ENCODE results near the gene TXN2. TPM values are rescaled to one million over a fixed set of nuclear protein-coding genes. Genes with fewer than 3 reads are reported as not detected.

Gene TXN2
- total RNA-seq, 1 experiment from 2014 or later = 58.6 TPM

- H3K56ac ChIP-seq (ENCODE audit: insufficient read length, low read depth, low read length) = no peak overlapping the region
- H2BK5ac ChIP-seq (ENCODE audit: insufficient read length, low read length) = no peak overlapping the region
- no peak overlapping the region for H3K27ac ChIP-seq (ENCODE audit: insufficient read length, low read depth, low read length)
- no peaks in the 10 kb centered on the region for H3K79me2 ChIP-seq (ENCODE audit: insufficient read depth, low read length)
- no peaks in the 10 kb centered on the region for H3K23me2 ChIP-seq (ENCODE audit: insufficient read length, low read depth, low read length, poor library complexity, severe bottlenecking)
- DNase-seq = no peak
- no peak overlapping the region for H2BK15ac ChIP-seq (ENCODE audit: low read depth, low read length)
- H4K5ac ChIP-seq (ENCODE audit: insufficient read length, low read depth, low read length) = no peak overlapping the region
- no peak overlapping the region for H2AK5ac ChIP-seq (ENCODE audit: insufficient read length, low read length)
- no peaks in the 10 kb centered on the region for H3K9me3 ChIP-seq (ENCODE audit: control insufficient read depth, low read depth, low read length)
- TF ChIP-seq, protein P1, sequence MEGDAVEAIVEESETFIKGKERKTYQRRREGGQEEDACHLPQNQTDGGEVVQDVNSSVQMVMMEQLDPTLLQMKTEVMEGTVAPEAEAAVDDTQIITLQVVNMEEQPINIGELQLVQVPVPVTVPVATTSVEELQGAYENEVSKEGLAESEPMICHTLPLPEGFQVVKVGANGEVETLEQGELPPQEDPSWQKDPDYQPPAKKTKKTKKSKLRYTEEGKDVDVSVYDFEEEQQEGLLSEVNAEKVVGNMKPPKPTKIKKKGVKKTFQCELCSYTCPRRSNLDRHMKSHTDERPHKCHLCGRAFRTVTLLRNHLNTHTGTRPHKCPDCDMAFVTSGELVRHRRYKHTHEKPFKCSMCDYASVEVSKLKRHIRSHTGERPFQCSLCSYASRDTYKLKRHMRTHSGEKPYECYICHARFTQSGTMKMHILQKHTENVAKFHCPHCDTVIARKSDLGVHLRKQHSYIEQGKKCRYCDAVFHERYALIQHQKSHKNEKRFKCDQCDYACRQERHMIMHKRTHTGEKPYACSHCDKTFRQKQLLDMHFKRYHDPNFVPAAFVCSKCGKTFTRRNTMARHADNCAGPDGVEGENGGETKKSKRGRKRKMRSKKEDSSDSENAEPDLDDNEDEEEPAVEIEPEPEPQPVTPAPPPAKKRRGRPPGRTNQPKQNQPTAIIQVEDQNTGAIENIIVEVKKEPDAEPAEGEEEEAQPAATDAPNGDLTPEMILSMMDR (conservative IDR thresholded peaks at IDR 0.05) = no peak; the same call in 2 of the 3 replicates
- no peak overlapping the region for H3T11ph ChIP-seq (ENCODE audit: low read length)
- no peak overlapping the region for H3K4me2 ChIP-seq (ENCODE audit: insufficient read depth, insufficient read length, low read length)
- H3K4ac ChIP-seq (ENCODE audit: low read depth, low read length) = no peak overlapping the region
- no peak overlapping the region for H3K9ac ChIP-seq (ENCODE audit: extremely low read depth, insufficient read length, low read length)
- H3K4me1 ChIP-seq (ENCODE audit: insufficient read depth, low read length) = no peaks in the 10 kb centered on the region
- H3K27me3 ChIP-seq (ENCODE audit: insufficient read depth, low read length) = no peaks in the 10 kb centered on the region
- Mint-ChIP-seq H3K9me3 (no peaks in the 10 kb centered on the region; a peak in 1 of 5 replicates), H3K36me3 (ENCODE audit: insufficient read depth in 1 of 3, low read depth in 3 of 3) (no peaks in the 10 kb centered on the region), H3K4me3 (no peak overlapping the region), H3K4me1 (peaks cover 18 to 33% of the 10 kb centered on the region in 2 experiments), H3K27ac (no peak overlapping the region), H3K27me3 (ENCODE audit: low read depth) (no peaks in the 10 kb centered on the region)
- H3K14ac ChIP-seq (ENCODE audit: insufficient read depth, low read length) = no peak overlapping the region
- no peak overlapping the region for H2BK20ac ChIP-seq (ENCODE audit: low read depth, low read length, poor library complexity, severe bottlenecking)
- no peak overlapping the region for H2BK120ac ChIP-seq (ENCODE audit: low read depth, low read length, poor library complexity, severe bottlenecking)
- no peak overlapping the region for H3K23ac ChIP-seq (ENCODE audit: insufficient read length, low read depth, low read length)
- H4K20me1 ChIP-seq (ENCODE audit: control insufficient read depth, insufficient read depth, insufficient read length) = no peaks in the 10 kb centered on the region
- H3K18ac ChIP-seq (ENCODE audit: insufficient read length, low read depth, low read length) = no peak overlapping the region
- no CpG with 5 or more reads among the region's 16 CpGs for WGBS (ENCODE audit: extremely low coverage, insufficient read length, low lambda C conversion rate)
- H2BK12ac ChIP-seq (ENCODE audit: insufficient read length, low read depth, low read length) = no peak overlapping the region
- no peak overlapping the region for H4K8ac ChIP-seq (replicated peaks; ENCODE audit: insufficient read length, low read depth, low read length)
- H4K91ac ChIP-seq (ENCODE audit: insufficient read length, low read depth, low read length) = no peak overlapping the region
- no peak overlapping the region for H2AFZ ChIP-seq (ENCODE audit: low read length)
- no peaks in the 10 kb centered on the region for H3K79me1 ChIP-seq (ENCODE audit: insufficient read depth, low read depth, low read length, poor library complexity, severe bottlenecking)
These were observed 57.7 kb downstream of the TXN2 start for GRCh38 chr22:36423461-36424404.
